SJSA1 (cell line): ENCODE data around the gene LMBR1. TPM values are rescaled to one million over a fixed set of nuclear protein-coding genes. Genes with fewer than 3 reads are reported as not detected.
A peak's percentile ranks its signal among the peaks of the same experiment; 100 is the strongest.
"Not testable (repeated sequence)": the region's sequence is repeated elsewhere in the genome, so short reads cannot be mapped to it uniquely, and the experiment has no call there.

Experiments used
- DNase-seq, 2 experiments: peaks; one replicate each; pipeline ENCODE4 v3.0.0-alpha.2; 2015 to 2020; ENCODE audit warnings: low spot score in 2 of 2, low read depth in 1 of 2
- H3K27ac ChIP-seq: fragments of 250-450 bp; sonication (Bioruptor Pico); 2 replicates; pipeline ENCODE4 v1.5.1; 2020; ENCODE audit warnings: mild to moderate bottlenecking, moderate library complexity
- H3K27me3 ChIP-seq: fragments of 250-450 bp; sonication (Bioruptor Pico); replicated peaks from 2 replicates; pipeline ENCODE4 v1.5.1; 2020; ENCODE audit warnings: mild to moderate bottlenecking, moderate library complexity
- H3K36me3 ChIP-seq: fragments of 250-450 bp; sonication (Bioruptor Pico); 2 replicates; pipeline ENCODE4 v1.5.1; 2020; ENCODE audit warnings: mild to moderate bottlenecking
- H3K4me1 ChIP-seq: fragments of 250-450 bp; sonication (Bioruptor Pico); replicated peaks from 2 replicates; pipeline ENCODE4 v1.6.1; 2021; ENCODE audit warnings: mild to moderate bottlenecking
- H3K4me3 ChIP-seq: fragments of 250-450 bp; sonication (Bioruptor Pico); 2 replicates; pipeline ENCODE4 v1.5.1; 2020; ENCODE audit warnings: mild to moderate bottlenecking
- H3K9me3 ChIP-seq: fragments of 250-450 bp; sonication (Bioruptor Pico); replicated peaks from 2 replicates; pipeline ENCODE4 v1.5.1; 2020; ENCODE audit warnings: mild to moderate bottlenecking
- total RNA-seq: library from RNA; depleted of rRNA; stranded (reverse); fragments of >200 nt; shearing (Covaris generic); gene quantifications from 2 replicates; pipeline ENCODE4 v1.2.3, GENCODE V29; 2014; rRNA removed

The LMBR1 gene, protein sequence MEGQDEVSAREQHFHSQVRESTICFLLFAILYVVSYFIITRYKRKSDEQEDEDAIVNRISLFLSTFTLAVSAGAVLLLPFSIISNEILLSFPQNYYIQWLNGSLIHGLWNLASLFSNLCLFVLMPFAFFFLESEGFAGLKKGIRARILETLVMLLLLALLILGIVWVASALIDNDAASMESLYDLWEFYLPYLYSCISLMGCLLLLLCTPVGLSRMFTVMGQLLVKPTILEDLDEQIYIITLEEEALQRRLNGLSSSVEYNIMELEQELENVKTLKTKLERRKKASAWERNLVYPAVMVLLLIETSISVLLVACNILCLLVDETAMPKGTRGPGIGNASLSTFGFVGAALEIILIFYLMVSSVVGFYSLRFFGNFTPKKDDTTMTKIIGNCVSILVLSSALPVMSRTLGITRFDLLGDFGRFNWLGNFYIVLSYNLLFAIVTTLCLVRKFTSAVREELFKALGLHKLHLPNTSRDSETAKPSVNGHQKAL
- 9.2 and 16.8 TPM in 2 replicates for total RNA-seq

DNA sequence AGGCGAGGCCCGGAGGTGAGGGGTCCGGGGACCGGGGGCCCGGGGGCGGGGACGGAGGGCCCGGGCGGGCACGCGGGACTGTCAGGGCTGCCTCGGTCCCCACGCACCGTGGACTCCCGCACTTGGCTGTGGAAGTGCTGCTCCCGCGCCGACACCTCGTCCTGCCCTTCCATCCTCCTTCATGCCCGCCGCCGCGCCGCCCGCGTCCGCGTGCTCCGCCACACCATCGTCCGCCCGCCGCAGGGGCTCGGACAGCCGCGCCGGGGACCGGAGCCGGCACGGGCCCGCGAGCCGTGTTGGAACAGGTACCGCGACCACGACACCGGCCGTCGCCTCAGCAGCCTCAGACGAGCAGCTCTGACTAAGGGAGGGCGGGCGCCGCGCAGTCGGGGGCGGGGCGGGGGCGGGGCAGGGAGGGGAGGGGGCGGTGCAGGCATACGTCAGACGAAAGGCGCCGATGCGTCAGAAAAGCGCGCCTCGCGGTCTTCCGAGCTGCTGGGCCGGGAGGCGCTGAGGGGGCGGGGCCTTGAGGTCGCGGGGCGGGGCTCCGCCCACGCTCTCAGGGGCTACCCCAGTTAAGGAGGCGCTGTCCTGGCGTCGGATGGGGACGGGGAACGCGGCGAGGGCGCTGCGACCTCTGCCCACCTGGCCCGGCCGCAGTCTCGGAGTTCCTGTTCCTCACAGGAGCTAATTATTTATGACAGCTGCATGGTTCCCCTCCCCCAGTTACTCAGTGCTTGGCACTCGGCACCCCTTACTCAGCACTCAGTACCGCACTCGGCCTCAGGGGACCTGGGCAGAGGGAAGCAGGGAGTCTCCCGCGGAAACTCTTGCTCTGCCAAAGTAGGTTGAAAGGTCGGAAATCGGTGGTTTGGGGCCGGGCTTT is at the start of gene LMBR1:
Gene LMBR1 (minus strand): TSS at position 363 of the 886 bp plus-strand sequence. CDS start 190 bp downstream, at position 173.
- H3K9me3 ChIP-seq = 0 out of 2 replicates have a peak, but pooled peaks cover 2% of the 10 kb centered on the region
- H3K4me3 ChIP-seq = peak within 1 kb of the TSS; percentile 90
- peaks cover 5% of the 10 kb centered on the region for H3K4me1 ChIP-seq
- peak; percentile 91 to 95 for DNase-seq
- peak within 1 kb of the TSS; percentile 57 for H3K27ac ChIP-seq
- H3K36me3 ChIP-seq = peaks cover 3% of the 10 kb centered on the region; the same call in 1 of the 2 replicates
- H3K27me3 ChIP-seq = no peaks in the 10 kb centered on the region

- Histone ChIP-seq H3K27me3 (peaks cover 20% of the 10 kb centered on the region), H3K9me3 (no peaks in the 10 kb centered on the region), H3K27ac (no peak overlapping the region), H3K4me1 (no peaks in the 10 kb centered on the region), H3K4me3 (no peak overlapping the region), H3K36me3 (no peaks in the 10 kb centered on the region)
- no peak for DNase-seq
These were observed 49.7 kb upstream of the LMBR1 start for GRCh38 chr7:156942708-156943090.

- no peaks in the 10 kb centered on the region for H3K4me1 ChIP-seq
- no peaks in the 10 kb centered on the region for H3K9me3 ChIP-seq
- no peaks in the 10 kb centered on the region for H3K36me3 ChIP-seq
- peaks cover 12% of the 10 kb centered on the region for H3K27me3 ChIP-seq
- no peak overlapping the region for H3K4me3 ChIP-seq
- DNase-seq = no peak
- H3K27ac ChIP-seq = no peak overlapping the region
These were observed 48.6 kb upstream of the LMBR1 start for GRCh38 chr7:156941393-156942182.

DNA sequence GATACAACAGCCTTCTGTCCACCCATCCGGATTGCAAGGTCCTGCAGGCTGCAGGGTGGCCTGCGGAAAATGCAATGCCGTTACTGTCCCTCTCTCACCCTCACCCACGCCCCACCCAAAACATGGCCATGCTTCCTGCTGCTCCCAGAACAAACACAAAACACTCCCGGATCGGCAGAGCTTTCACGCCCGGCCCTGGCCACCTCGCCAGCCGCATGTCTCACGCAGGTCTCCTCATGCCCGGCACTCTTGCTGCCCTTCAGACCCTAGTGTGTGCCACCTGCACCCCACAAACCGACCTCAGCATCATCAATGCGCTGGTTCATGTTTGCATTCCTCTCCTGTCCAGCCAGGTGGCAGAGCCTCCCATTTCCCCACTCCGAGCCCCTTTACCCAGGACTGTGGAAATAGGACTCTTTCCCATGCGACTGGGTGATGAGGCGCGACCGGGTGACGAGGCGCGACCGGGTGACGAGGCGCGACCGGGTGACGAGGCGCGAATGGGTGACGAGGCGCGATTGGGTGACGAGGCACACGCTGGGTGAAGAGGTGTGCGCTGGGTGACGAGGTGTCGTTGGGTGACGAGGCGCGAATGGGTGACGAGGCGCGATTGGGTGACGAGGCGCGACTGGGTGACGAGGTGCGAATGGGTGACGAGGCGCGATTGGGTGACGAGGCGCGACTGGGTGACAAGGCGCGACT is 47.6 kb upstream of the LMBR1 start:
- no peak for DNase-seq
- Histone ChIP-seq H3K27ac (no peak overlapping the region), H3K27me3 (peaks cover 11% of the 10 kb centered on the region), H3K36me3 (no peaks in the 10 kb centered on the region), H3K4me1 (no peaks in the 10 kb centered on the region), H3K4me3 (no peak overlapping the region), H3K9me3 (no peaks in the 10 kb centered on the region)

DNA sequence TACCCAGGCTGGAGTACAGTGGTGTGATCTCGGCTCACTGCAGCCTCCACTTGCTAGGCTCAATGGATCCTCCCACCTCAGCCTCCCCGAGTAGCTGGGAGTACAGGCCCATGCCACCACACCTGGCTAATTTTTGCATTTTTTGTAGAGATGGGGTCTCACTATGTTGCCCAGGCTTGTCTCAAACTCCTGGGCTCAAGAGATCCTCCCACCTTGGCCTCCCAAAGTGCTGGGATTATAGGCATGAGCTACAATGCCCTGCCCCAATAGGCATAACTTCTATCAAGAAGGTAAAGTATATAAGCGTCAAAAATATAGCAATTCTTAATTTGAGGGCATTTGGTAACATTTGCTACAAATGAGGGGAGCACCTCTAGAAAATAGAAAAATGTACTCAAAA is 43.8 kb upstream of the LMBR1 start:
- not testable (repeated sequence) for H3K9me3 ChIP-seq, H3K27ac ChIP-seq, H3K4me3 ChIP-seq, DNase-seq, H3K27me3 ChIP-seq, H3K36me3 ChIP-seq, H3K4me1 ChIP-seq

GRCh38 chr7:156935250-156935649 is 42.3 kb upstream of the LMBR1 start:
- H3K36me3 ChIP-seq = no peaks in the 10 kb centered on the region
- no peak overlapping the region for H3K27ac ChIP-seq
- H3K4me3 ChIP-seq = no peak overlapping the region
- DNase-seq = no peak
- H3K4me1 ChIP-seq = no peaks in the 10 kb centered on the region
- H3K9me3 ChIP-seq = no peaks in the 10 kb centered on the region
- H3K27me3 ChIP-seq = peaks cover 6% of the 10 kb centered on the region; the same call in 1 of the 2 replicates

DNA sequence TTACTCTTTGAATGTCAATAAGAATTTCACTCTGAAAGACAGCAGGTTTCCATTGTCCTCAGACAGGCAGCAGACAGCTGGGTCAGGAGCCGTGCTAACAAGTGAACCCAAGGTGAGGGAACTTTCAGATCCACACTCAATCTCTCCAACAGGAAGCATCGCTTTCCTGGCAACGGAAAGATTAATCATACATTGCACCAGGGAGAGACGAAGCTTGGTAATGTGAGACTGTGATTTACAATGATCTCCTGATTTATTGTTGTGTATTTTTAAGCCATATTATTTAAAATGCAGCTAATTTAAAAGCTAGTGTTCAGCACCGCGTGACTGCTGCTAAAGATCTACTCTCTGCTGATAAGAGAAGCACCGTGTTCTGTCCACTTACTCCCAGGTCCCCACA is 39.0 kb upstream of the LMBR1 start:
- Histone ChIP-seq H3K4me1 (no peaks in the 10 kb centered on the region), H3K36me3 (no peaks in the 10 kb centered on the region), H3K27ac (no peak overlapping the region), H3K27me3 (peaks cover 10% of the 10 kb centered on the region), H3K9me3 (no peaks in the 10 kb centered on the region), H3K4me3 (no peak overlapping the region)
- DNase-seq = no peak

- peaks cover 10% of the 10 kb centered on the region for H3K27me3 ChIP-seq
- no peaks in the 10 kb centered on the region for H3K36me3 ChIP-seq
- H3K9me3 ChIP-seq = no peaks in the 10 kb centered on the region
- DNase-seq = no peak
- no peak overlapping the region for H3K4me3 ChIP-seq
- no peaks in the 10 kb centered on the region for H3K4me1 ChIP-seq
- H3K27ac ChIP-seq = no peak overlapping the region
These were observed 37.0 kb upstream of the LMBR1 start for GRCh38 chr7:156929789-156930539.

DNA sequence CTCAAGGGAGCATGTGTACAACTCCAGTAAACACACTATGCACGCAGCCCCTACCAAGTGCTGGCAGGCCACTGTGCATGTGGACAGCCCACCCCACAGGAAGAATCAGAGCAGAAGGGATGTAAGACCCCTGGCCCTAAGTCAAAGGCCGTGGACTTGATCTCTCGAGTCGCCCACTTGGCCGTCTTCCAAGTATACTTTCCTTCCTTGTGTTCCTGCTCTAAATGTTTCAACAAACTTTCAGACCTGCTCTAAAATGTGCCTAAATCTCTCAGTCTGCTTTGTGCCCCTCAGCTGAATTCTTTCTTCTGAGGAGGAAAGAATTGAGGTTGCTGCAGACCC is 35.4 kb upstream of the LMBR1 start:
- Histone ChIP-seq H3K4me3 (no peak overlapping the region), H3K4me1 (no peaks in the 10 kb centered on the region), H3K27ac (no peak overlapping the region), H3K36me3 (no peaks in the 10 kb centered on the region), H3K9me3 (no peaks in the 10 kb centered on the region), H3K27me3 (peaks cover 10% of the 10 kb centered on the region)
- DNase-seq = no peak

- Histone ChIP-seq H3K9me3 (no peaks in the 10 kb centered on the region), H3K36me3 (no peaks in the 10 kb centered on the region), H3K4me3 (no peak overlapping the region), H3K27ac (no peak overlapping the region), H3K4me1 (no peaks in the 10 kb centered on the region), H3K27me3 (peaks cover 10% of the 10 kb centered on the region)
- no peak for DNase-seq
These were observed 34.8 kb upstream of the LMBR1 start for GRCh38 chr7:156927571-156928405.

- not testable (repeated sequence) for DNase-seq, H3K9me3 ChIP-seq, H3K4me3 ChIP-seq, H3K27me3 ChIP-seq, H3K4me1 ChIP-seq, H3K27ac ChIP-seq, H3K36me3 ChIP-seq
These were observed 32.8 kb upstream of the LMBR1 start for GRCh38 chr7:156925821-156926220.

DNA sequence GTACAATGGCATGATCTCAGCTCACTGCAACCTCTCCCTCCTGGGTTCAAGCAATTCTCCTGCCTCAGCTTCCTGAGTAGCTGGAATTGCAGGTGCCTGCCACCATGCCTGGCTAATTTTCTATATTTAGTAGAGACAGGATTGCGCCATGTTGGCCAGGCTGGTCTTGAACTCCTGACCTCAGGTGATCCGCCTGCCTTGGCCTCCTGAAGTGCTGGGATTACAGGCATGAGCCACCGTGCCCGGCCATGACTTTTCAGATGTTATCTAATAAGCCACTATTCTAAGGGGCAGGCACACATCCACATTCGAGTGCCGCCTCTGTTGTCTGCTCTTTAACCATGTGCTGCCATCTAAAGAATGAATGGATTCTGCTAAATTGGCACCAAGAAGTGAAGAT is 29.3 kb upstream of the LMBR1 start:
- not testable (repeated sequence) for H3K9me3 ChIP-seq, H3K4me3 ChIP-seq, H3K27ac ChIP-seq, H3K36me3 ChIP-seq, H3K4me1 ChIP-seq, H3K27me3 ChIP-seq
- DNase-seq = peak in 1 of 2 experiments; percentile 12
